Measurements from ENCODE around the gene TNRC6B.
"Not testable (repeated sequence)": the region's sequence is repeated elsewhere in the genome, so short reads cannot be mapped to it uniquely, and the experiment has no call there.

TNRC6B gene

DNA sequence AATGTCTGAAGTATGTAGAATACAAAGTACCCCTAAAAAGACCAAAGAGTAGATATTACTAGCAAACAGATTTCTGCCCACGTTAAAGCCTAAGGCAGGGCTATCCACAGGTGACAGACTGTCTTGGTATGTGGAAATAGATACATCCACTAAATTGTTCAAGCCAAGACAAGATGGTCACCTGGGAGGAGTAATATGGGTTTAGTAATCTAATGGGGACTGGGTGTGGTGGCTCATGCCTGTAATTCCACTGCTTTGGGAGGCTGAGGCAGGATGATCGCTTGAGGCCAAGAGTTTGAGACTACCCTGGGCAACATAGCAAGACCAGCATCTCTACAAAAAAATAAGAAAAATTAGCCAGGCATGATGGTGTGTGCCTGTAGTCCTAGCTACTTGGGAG lies 200.2 kb downstream of the TNRC6B start:
- no peak for DNase-seq

DNA sequence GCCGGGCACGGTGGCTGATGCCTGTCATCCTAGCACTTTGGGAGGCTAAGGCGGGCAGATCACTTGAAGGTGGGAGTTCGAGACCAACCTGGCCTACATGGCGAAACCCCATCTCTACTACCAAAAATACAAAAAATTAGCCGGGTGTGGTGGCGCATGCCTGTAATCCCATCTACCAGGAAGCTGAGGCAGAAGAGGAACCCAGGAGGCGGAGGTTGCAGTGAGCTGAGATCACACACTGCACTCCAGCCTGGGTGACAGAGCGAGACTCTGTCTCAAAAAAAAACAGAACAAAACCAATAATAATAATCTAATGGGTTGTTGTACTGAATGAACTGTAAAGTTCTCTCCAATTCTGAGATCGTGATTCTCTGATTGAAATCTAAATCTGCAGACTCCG lies 200.7 kb downstream of the TNRC6B start:
- not testable (repeated sequence) for DNase-seq

DNA sequence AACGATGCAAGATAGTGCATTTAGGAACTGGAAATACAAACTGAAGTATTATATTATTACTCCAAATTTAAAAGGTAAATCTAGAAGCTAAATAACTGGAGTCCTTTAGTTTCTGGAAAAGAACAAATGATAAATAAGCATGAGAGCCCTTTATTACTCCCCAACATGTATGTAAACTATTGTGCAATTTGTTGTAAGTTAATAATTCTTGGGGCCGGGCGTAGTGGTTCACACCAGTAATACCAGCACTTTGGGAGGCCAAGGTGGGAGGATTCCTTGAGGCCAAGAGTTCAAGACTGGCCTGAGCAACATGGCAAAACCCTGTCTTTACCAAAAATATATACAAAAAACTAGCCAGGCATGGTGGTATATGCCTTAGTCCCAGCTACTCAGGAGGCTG lies 203.7 kb downstream of the TNRC6B start:
- no peak for DNase-seq

DNA sequence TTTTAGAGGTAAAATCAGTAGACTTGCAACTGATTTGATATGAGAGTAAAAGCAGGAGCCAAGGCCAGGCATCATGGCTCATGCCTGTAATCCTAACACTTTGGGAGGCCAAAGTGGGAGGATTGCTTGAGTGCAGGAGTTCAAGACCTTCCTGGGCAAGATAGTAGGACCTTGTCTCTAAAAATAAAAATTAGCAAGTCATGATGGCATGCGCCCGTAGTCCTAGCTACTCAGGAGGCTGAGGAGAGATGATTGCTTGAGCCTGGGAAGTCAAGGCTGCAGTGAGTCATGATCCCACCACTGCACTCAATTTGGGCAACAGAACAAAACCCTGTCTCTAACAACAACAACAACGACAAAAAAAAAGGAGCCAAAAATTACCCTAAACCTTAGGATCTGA lies 206.2 kb downstream of the TNRC6B start:
- DNase-seq = no peak

DNA sequence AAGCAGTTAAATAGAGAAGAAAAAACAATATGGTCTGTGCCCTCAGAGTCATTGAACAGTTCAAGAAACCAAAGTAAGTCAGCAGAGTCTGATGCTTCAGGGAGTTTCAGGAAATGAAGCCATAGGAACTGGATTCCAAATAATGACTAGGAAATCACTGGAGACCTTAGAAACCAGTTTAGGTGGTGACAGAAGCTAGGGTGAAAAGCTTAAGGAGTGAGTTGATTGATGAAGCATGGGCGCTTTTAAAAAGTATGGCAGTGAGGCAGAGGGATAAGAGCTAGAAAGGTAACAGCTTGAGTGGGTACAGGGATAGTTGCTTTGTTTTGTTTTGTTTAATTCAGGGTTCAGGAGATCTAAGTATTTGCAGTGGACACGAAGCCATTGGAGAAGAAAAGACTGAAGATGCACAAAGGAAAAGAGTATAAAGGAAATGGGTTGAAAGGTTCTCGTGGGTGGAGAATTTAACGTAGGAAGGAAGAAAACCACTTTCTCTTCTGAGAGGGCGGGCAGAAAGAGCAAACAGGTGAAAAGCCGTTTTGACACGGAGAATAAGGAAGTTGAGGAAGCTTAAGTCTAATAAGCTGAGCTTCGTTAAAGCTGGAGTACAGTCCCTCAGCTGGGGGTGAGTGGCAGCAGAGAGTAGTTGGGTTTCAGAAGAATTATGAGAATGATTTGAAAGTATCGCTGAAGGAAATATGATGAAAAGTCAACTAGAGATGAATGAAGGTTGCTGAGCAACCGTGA lies 207.5 kb downstream of the TNRC6B start:
- no peak for DNase-seq

All from 8988T (cell line).